Right ventricle myocardium inferior (tissue), 1 donor: ENCODE results near the gene FAM210A. TPM values are rescaled to one million over a fixed set of nuclear protein-coding genes. Genes with fewer than 3 reads are reported as not detected.

Source experiments
- ATAC-seq: fragments of 200-7000 bp; cut with Tn5 transposase; one replicate; pipeline ENCODE4 v1.9.1; 2020; ENCODE audit warnings: mild to moderate bottlenecking, moderate library complexity
- DNase-seq: peaks from one replicate; pipeline ENCODE4 v3.0.0; 2021; ENCODE audit errors: missing footprints
- intact Hi-C: fragments of 100-400 bp; cut with DNase I; formaldehyde crosslinking; loops from one replicate; pipeline ENCODE4 v1.11.0; 2022
- total RNA-seq: library from RNA; stranded (reverse); fragmentation: NEBNext Ultra II Directional; extraction: Animal tissue kit (Norgen Biotek cat#: 25700); gene quantifications from one replicate; pipeline ENCODE4 v1.2.1, GENCODE V29; 2021
- donor health status: DM: no; HTN: yes; CAD: no; lungs with severe emphysema.

FAM210A gene
- total RNA-seq, 1 donor from 2014 or later, result 58.1 TPM

- DNase-seq, result peak; percentile 50
Observed at GRCh38 chr18:13629841-13630715, 96.3 kb downstream of the FAM210A start.

GRCh38 chr18:13628211-13628610 lies 98.1 kb downstream of the FAM210A start:
- DNase-seq (no peak), ATAC-seq (no peak)
- intact Hi-C loops, result no loop called here

More at GRCh38 chr18:13629841-13630715, 96.3 kb downstream of the FAM210A start:
- intact Hi-C loops, result loop anchor here (2.0 to 10.0 kb wide), 3 partner anchors 71 to 515 kb away; no protein-coding TSS in a partner anchor
- peak; percentile 84 for ATAC-seq

- ATAC-seq, result no peak
- intact Hi-C loops, result no loop called here
- DNase-seq, result no peak
Observed at GRCh38 chr18:13627639-13628038, 98.7 kb downstream of the FAM210A start.

- intact Hi-C loops, result no loop called here
- ATAC-seq (no peak), DNase-seq (no peak)
Observed at GRCh38 chr18:13626544-13626908, 99.8 kb downstream of the FAM210A start.

- ATAC-seq (no peak), DNase-seq (peak; percentile 45)
- intact Hi-C loops, result no loop called here
Observed at GRCh38 chr18:13625843-13626543, 100.4 kb downstream of the FAM210A start.

GRCh38 chr18:13625355-13625754 lies 101.0 kb downstream of the FAM210A start:
- intact Hi-C loops, result no loop called here
- no peak for DNase-seq
- no peak for ATAC-seq

- intact Hi-C loops, result no loop called here
- ATAC-seq, result no peak
- DNase-seq, result no peak
Observed at GRCh38 chr18:13624563-13625237, 101.7 kb downstream of the FAM210A start.

- DNase-seq (no peak), ATAC-seq (no peak)
- intact Hi-C loops, result no loop called here
Observed at GRCh38 chr18:13623871-13624270, 102.5 kb downstream of the FAM210A start.

- peak; percentile 63 for DNase-seq
- no peak for ATAC-seq
- intact Hi-C loops, result no loop called here
Observed at GRCh38 chr18:13623348-13623747, 103.0 kb downstream of the FAM210A start.

- ATAC-seq, result no peak
Observed at GRCh38 chr18:13622751-13623150, 103.6 kb downstream of the FAM210A start.

GRCh38 chr18:13621886-13622619 lies 104.3 kb downstream of the FAM210A start:
- ATAC-seq, result no peak
- intact Hi-C loops, result no loop called here
- peak; percentile 59 for DNase-seq

More at GRCh38 chr18:13622751-13623150, 103.6 kb downstream of the FAM210A start:
- intact Hi-C loops, result no loop called here
- no peak for DNase-seq

- DNase-seq (peak; percentile 60), ATAC-seq (no peak)
- intact Hi-C loops, result no loop called here
Observed at GRCh38 chr18:13621446-13621849, 104.9 kb downstream of the FAM210A start.

- no peak for DNase-seq
- intact Hi-C loops, result no loop called here
- ATAC-seq, result no peak
Observed at GRCh38 chr18:13620818-13621445, 105.4 kb downstream of the FAM210A start.

- peak; percentile 52 for DNase-seq
- no peak for ATAC-seq
- intact Hi-C loops, result no loop called here
Observed at GRCh38 chr18:13620206-13620672, 106.1 kb downstream of the FAM210A start.

- intact Hi-C loops, result loop anchor here (5.0 kb wide), 1 partner anchor 402 kb away; the partner anchor contains the start of gene LDLRAD4
- ATAC-seq, result no peak
Observed at GRCh38 chr18:13619505-13620205, 106.7 kb downstream of the FAM210A start.

GRCh38 chr18:13618760-13619438 lies 107.5 kb downstream of the FAM210A start:
- intact Hi-C loops, result loop anchor here (5.0 kb wide), 1 partner anchor 402 kb away; the partner anchor contains the start of gene LDLRAD4
- DNase-seq, result no peak

More at GRCh38 chr18:13619505-13620205, 106.7 kb downstream of the FAM210A start:
- DNase-seq, result peak; percentile 54

More at GRCh38 chr18:13618760-13619438, 107.5 kb downstream of the FAM210A start:
- ATAC-seq, result no peak
